ENCODE measurements around the gene AADACL3.

DNA sequence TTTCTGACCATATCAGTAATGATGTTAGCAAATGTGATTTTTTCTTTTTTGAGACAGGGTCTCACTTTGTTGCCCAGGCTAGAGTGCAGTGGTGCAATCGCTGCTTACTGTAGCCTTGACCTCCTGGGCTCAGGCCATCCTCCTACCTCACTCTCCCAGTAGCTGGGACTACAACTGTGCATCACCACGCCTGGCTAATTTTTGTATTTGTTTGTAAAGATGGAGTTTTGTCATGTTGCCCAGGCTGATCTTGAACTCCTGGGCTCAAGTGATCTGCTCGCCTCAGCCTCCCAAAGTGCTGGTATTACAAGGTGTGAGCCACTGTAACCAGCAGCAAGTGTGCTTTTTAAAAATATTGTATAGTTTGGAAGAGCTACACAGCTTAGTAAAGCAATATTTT is 26.0 kb downstream of the AADACL3 start:
- TF ChIP-seq, protein P1, sequence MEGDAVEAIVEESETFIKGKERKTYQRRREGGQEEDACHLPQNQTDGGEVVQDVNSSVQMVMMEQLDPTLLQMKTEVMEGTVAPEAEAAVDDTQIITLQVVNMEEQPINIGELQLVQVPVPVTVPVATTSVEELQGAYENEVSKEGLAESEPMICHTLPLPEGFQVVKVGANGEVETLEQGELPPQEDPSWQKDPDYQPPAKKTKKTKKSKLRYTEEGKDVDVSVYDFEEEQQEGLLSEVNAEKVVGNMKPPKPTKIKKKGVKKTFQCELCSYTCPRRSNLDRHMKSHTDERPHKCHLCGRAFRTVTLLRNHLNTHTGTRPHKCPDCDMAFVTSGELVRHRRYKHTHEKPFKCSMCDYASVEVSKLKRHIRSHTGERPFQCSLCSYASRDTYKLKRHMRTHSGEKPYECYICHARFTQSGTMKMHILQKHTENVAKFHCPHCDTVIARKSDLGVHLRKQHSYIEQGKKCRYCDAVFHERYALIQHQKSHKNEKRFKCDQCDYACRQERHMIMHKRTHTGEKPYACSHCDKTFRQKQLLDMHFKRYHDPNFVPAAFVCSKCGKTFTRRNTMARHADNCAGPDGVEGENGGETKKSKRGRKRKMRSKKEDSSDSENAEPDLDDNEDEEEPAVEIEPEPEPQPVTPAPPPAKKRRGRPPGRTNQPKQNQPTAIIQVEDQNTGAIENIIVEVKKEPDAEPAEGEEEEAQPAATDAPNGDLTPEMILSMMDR (conservative IDR thresholded peaks at IDR 0.05), result no peak
- no peak for TF ChIP-seq ZFX (IDR thresholded peaks at IDR 0.05)

Measured in C4-2B (cell line).